K562 (cell line): Measurements from ENCODE around the gene BCR.

ENCODE experiments used
- PHB2 ChIP-seq: fragments of 450-650 bp; IDR thresholded peaks from 2 replicates; pipeline ENCODE4 v1.6.1; 2017; ENCODE audit warnings: low read depth
- ZBTB43 ChIP-seq: sonication (generic); formaldehyde crosslinking; IDR thresholded peaks from 2 replicates; pipeline ENCODE4 v1.8.0; 2023; ENCODE audit warnings: mild to moderate bottlenecking, missing genetic modification reagents

- no peak for TF ChIP-seq ZBTB43 (CRISPR knock-in tag)
- TF ChIP-seq PHB2 = no peak
Observed at GRCh38 chr22:23364389-23364788, 184.1 kb downstream of the BCR start.
